B cell (primary cell): ENCODE data around the gene WDR7. TPM values are rescaled to one million over a fixed set of nuclear protein-coding genes. Genes with fewer than 3 reads are reported as not detected.

ENCODE experiments used
- ATAC-seq: fragments of 200-7000 bp; cut with Tn5 transposase; one replicate; pipeline ENCODE4 v1.10.0; 2021; ENCODE audit warnings: low read depth, mild to moderate bottlenecking, moderate number of reproducible peaks, moderate library complexity
- CTCF ChIA-PET: fragments of 350-600 bp; sonication (Branson Sonifier 250); formaldehyde crosslinking; loops from one replicate; lab custom pipeline; 2021; ENCODE audit warnings: antibody characterized with exemption, inconsistent platforms; lab: Charles Lee
- POLR2A ChIA-PET: fragments of 350-600 bp; sonication (Branson Sonifier 250); formaldehyde crosslinking; loops from one replicate; lab custom pipeline; 2021; ENCODE audit warnings: antibody characterized with exemption; lab: Charles Lee
- DNase-seq: peaks from one replicate; pipeline ENCODE4 v3.0.0; 2013
- H2AFZ ChIP-seq: 2 replicates; pipeline ENCODE4 v1.6.1; 2012; ENCODE audit warnings: mild to moderate bottlenecking, low read depth, low read length; ENCODE audit not compliant: insufficient read depth, poor library complexity, severe bottlenecking
- H3K27ac ChIP-seq, 2 donors: 1 replicate in 1 of 2; 2 replicates in 1 of 2; pipeline ENCODE4 v1.5.1; 2012 to 2013; ENCODE audit warnings: low read length in 2 of 2, mild to moderate bottlenecking in 2 of 2, moderate library complexity in 1 of 2
- H3K27me3 ChIP-seq, 4 experiments: fragments of 200-600 bp in 1 of 4; sonication (generic) in 1 of 4; replicated peaks in 1 of 4; 1 replicate in 2 of 4; 2 replicates in 2 of 4; pipeline versions ENCODE4 v1.6.1 to v1.7.0; 2013 to 2016; ENCODE audit warnings: low read length in 3 of 4, mild to moderate bottlenecking in 2 of 4, mixed read lengths in 1 of 4, moderate library complexity in 1 of 4; ENCODE audit not compliant: insufficient read depth in 4 of 4, control insufficient read depth in 3 of 4; ENCODE audit errors: control extremely low read depth in 1 of 4
- H3K36me3 ChIP-seq, 2 experiments: replicated peaks in 1 of 2; 1 replicate in 1 of 2; 2 replicates in 1 of 2; pipeline versions ENCODE4 v1.6.1 to v1.7.1; 2013; ENCODE audit warnings: low read length in 1 of 2; ENCODE audit not compliant: insufficient read depth in 2 of 2, control insufficient read depth in 1 of 2; ENCODE audit errors: control extremely low read depth in 1 of 2, extremely low read depth in 1 of 2
- H3K4me1 ChIP-seq, 2 donors: fragments of 200-600 bp in 1 of 2; sonication (generic) in 1 of 2; 1 replicate in 1 of 2; 2 replicates in 1 of 2; pipeline versions ENCODE4 v1.5.1 to v1.6.1; 2013 to 2017; ENCODE audit warnings: low read length in 2 of 2; ENCODE audit not compliant: control insufficient read depth in 2 of 2, insufficient read depth in 2 of 2
- H3K4me2 ChIP-seq: replicated peaks from 2 replicates; pipeline ENCODE3; 2012; ENCODE audit warnings: mild to moderate bottlenecking, low read depth, low read length; ENCODE audit not compliant: poor library complexity, severe bottlenecking
- H3K4me3 ChIP-seq, 5 experiments: fragments of 200-600 bp in 1 of 5; sonication (generic) in 1 of 5; 1 replicate in 3 of 5; 2 replicates in 2 of 5; pipeline versions ENCODE4 v1.5.1 to v1.7.0; 2011 to 2016; ENCODE audit warnings: low read length in 4 of 5, mild to moderate bottlenecking in 4 of 5, low read depth in 2 of 5, control low read depth in 1 of 5, moderate library complexity in 1 of 5; ENCODE audit not compliant: insufficient read depth in 1 of 5; ENCODE audit errors: control extremely low read depth in 1 of 5, extremely low read depth in 1 of 5
- H3K79me2 ChIP-seq: fragments of 200-600 bp; sonication (generic); one replicate; pipeline ENCODE4 v1.6.0; 2016; ENCODE audit warnings: low read length; ENCODE audit not compliant: control insufficient read depth, insufficient read depth
- H3K9ac ChIP-seq: fragments of 200-600 bp; sonication (generic); 2 replicates; pipeline ENCODE4 v1.6.1; 2017; ENCODE audit warnings: mild to moderate bottlenecking, low read length, moderate library complexity
- H3K9me3 ChIP-seq, 3 donors: one replicate each; pipeline versions ENCODE4 v1.6.1 to v1.7.1; 2013; ENCODE audit warnings: low read length in 2 of 3; ENCODE audit not compliant: control insufficient read depth in 2 of 3, insufficient read depth in 1 of 3; ENCODE audit errors: control extremely low read depth in 1 of 3
- H4K20me1 ChIP-seq: 2 replicates; pipeline ENCODE4 v1.6.0; 2012; ENCODE audit warnings: mild to moderate bottlenecking, low read length; ENCODE audit not compliant: insufficient read depth, control insufficient read depth, poor library complexity, severe bottlenecking
- H3K27ac Mint-ChIP-seq: one replicate; pipeline ENCODE4 v1.8.0; 2021; ENCODE audit warnings: mixed read lengths
- H3K27me3 Mint-ChIP-seq: one replicate; pipeline ENCODE4 v1.8.0; 2021; ENCODE audit warnings: mixed read lengths
- H3K4me1 Mint-ChIP-seq: one replicate; pipeline ENCODE4 v1.8.0; 2021; ENCODE audit warnings: mixed read lengths
- H3K4me3 Mint-ChIP-seq: one replicate; pipeline ENCODE4 v1.8.0; 2021; ENCODE audit warnings: mixed read lengths
- H3K9me3 Mint-ChIP-seq: one replicate; pipeline ENCODE4 v1.8.0; 2022; ENCODE audit warnings: mixed read lengths; ENCODE audit not compliant: insufficient read depth
- EZH2 ChIP-seq: IDR thresholded peaks from 2 replicates; pipeline ENCODE4 v1.6.1; 2012; ENCODE audit warnings: borderline replicate concordance, low read depth, mild to moderate bottlenecking, moderate library complexity, low read length; ENCODE audit not compliant: insufficient read depth, poor library complexity, severe bottlenecking
- WGBS: methylation state at CpG from one replicate; pipeline ENCODE4 v1.1.5; 2013; ENCODE audit warnings: missing lambda C conversion rate; ENCODE audit not compliant: insufficient coverage; 5-methylcytosine and 5-hydroxymethylcytosine counted together
- intact Hi-C: fragments of 100-400 bp; cut with micrococcal nuclease; formaldehyde crosslinking; loops from one replicate; pipeline ENCODE4 v1.10.0; 2022
- polyA plus RNA-seq: library from polyadenylated mRNA; depleted of rRNA; stranded (reverse); fragments of >200 nt; gene quantifications from 2 replicates; pipeline ENCODE4 v1.2.3, GENCODE V29; 2012
- total RNA-seq, 2 donors: library from RNA; stranded (reverse); fragments of 120-200 nt in 1 of 2; gene quantifications; 1 replicate in 1 of 2; 2 replicates in 1 of 2; pipeline versions ENCODE4 v1.2.3 to v1.2.4, GENCODE V29; 2013 to 2022
- TF ChIP-seq, protein P1 (sequence below): fragments of 200-600 bp; IDR thresholded peaks from one replicate; pipeline ENCODE4 v1.8.0; 2022; ENCODE audit warnings: antibody characterized with exemption, mild to moderate bottlenecking

WDR7 gene
- total and polyA plus RNA-seq, 2 donors (not counting 1 experiment from before 2014, with no cell fraction given) = 5.5 to 45.0 TPM

DNA sequence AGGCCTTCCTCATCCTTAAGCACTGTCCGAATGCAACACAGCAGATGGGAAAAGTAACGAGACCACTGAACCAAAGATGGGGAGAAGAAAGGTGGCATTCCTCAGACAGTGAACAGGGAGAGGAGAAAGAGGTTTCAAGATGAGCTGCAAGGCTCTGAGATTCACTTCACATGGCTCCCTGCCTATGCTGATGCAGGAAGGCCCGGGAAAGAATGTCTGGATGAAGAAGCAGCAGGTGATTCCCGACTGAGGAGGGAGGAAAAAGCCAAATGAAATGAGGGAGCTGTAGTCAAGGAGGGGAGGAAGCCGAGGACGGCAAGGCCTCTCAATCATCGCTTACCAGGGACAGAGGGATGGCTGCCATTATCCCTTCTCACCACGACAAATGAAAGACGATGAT lies 397.2 kb downstream of the WDR7 start:
- Histone ChIP-seq H4K20me1 (no peaks in the 10 kb centered on the region), H3K9me3 (peaks cover 0 to 10% (median 0%) of the 10 kb centered on the region in 3 donors), H3K4me2 (no peak overlapping the region), H3K27me3 (peaks cover 0 to 42% (median 7%) of the 10 kb centered on the region in 4 experiments), H3K4me3 (no peak overlapping the region), H3K9ac (no peak overlapping the region), H3K27ac (no peak overlapping the region), H3K36me3 (no peaks in the 10 kb centered on the region), H2AFZ (no peak overlapping the region), H3K4me1 (no peaks in the 10 kb centered on the region), H3K79me2 (no peaks in the 10 kb centered on the region)
- no peak overlapping the region for H3K4me3 Mint-ChIP-seq
- DNase-seq (no peak), ATAC-seq (no peak)
- H3K27ac Mint-ChIP-seq = no peak overlapping the region
- intact Hi-C loops = no loop called here
- peaks cover 47% of the 10 kb centered on the region for H3K27me3 Mint-ChIP-seq
- TF ChIP-seq EZH2 = no peak
- TF ChIP-seq, protein P1, sequence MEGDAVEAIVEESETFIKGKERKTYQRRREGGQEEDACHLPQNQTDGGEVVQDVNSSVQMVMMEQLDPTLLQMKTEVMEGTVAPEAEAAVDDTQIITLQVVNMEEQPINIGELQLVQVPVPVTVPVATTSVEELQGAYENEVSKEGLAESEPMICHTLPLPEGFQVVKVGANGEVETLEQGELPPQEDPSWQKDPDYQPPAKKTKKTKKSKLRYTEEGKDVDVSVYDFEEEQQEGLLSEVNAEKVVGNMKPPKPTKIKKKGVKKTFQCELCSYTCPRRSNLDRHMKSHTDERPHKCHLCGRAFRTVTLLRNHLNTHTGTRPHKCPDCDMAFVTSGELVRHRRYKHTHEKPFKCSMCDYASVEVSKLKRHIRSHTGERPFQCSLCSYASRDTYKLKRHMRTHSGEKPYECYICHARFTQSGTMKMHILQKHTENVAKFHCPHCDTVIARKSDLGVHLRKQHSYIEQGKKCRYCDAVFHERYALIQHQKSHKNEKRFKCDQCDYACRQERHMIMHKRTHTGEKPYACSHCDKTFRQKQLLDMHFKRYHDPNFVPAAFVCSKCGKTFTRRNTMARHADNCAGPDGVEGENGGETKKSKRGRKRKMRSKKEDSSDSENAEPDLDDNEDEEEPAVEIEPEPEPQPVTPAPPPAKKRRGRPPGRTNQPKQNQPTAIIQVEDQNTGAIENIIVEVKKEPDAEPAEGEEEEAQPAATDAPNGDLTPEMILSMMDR = no peak
- no peaks in the 10 kb centered on the region for H3K4me1 Mint-ChIP-seq
- POLR2A ChIA-PET = no interaction called here
- WGBS = 95% methylated on average over 6 of the region's 9 CpGs
- H3K9me3 Mint-ChIP-seq = no peaks in the 10 kb centered on the region
- CTCF ChIA-PET = no interaction called here

DNA sequence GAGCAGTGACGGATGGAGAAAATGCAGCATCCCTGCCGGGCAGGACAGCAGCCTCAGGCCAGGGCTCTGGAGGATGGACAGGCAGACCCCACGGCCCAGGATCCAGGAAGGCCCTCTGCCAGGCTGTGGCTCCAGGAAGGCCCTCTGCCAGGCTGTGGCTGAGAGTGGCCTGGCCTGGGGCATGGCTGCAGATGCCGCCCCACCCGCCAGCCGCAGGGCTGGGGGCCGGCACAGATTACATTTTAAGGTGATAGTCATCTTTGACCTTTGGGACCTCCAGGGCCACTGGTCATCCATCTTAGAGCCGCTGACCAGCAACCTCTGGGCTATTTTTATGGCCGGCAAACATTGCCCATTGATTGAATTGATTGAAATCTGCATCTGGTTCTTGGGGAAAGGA lies 397.7 kb downstream of the WDR7 start:
- ChIA-PET CTCF (no interaction called here), POLR2A (no interaction called here)
- Histone ChIP-seq H3K4me3 (no peak overlapping the region), H4K20me1 (no peaks in the 10 kb centered on the region), H3K27ac (no peak overlapping the region), H3K79me2 (no peaks in the 10 kb centered on the region), H3K27me3 (peaks cover 0 to 36% (median 9%) of the 10 kb centered on the region in 4 experiments), H3K4me1 (no peaks in the 10 kb centered on the region), H3K36me3 (no peaks in the 10 kb centered on the region), H3K9ac (no peak overlapping the region), H2AFZ (no peak overlapping the region), H3K9me3 (peaks cover 0 to 15% (median under 1%) of the 10 kb centered on the region in 3 donors), H3K4me2 (no peak overlapping the region)
- ATAC-seq (no peak), DNase-seq (no peak)
- peaks cover 50% of the 10 kb centered on the region for H3K27me3 Mint-ChIP-seq
- H3K4me3 Mint-ChIP-seq = no peak overlapping the region
- 78% methylated on average over 9 of the region's 9 CpGs for WGBS
- intact Hi-C loops = no loop called here
- H3K27ac Mint-ChIP-seq = no peak overlapping the region
- no peak for TF ChIP-seq EZH2
- TF ChIP-seq, protein P1 = no peak
- no peaks in the 10 kb centered on the region for H3K4me1 Mint-ChIP-seq
- no peaks in the 10 kb centered on the region for H3K9me3 Mint-ChIP-seq
